Tibial nerve (tissue), 4 donors: ENCODE measurements around the gene PABPN1L. TPM values are rescaled to one million over a fixed set of nuclear protein-coding genes. Genes with fewer than 3 reads are reported as not detected.

ENCODE experiments used
- DNase-seq, 2 donors: peaks; one replicate each; pipeline ENCODE4 v3.0.0-alpha.2; 2019; ENCODE audit warnings: low spot score in 2 of 2
- H3K27ac ChIP-seq, 4 donors: fragments of 200-600 bp; sonication (generic) in 3 of 4; one replicate each; pipeline ENCODE4 v1.5.1; 2017 to 2019; ENCODE audit warnings: mild to moderate bottlenecking in 1 of 4
- H3K27me3 ChIP-seq, 2 donors: fragments of 200-600 bp; sonication (generic) in 1 of 2; one replicate each; pipeline versions ENCODE4 v1.5.1 to v1.6.0; 2017 to 2019
- H3K36me3 ChIP-seq, 3 donors: fragments of 200-600 bp; sonication (generic); one replicate each; pipeline ENCODE4 v1.5.1; 2018 to 2019
- H3K4me1 ChIP-seq, 4 donors: fragments of 200-600 bp; sonication (generic) in 3 of 4; one replicate each; pipeline ENCODE4 v1.5.1; 2017 to 2019
- H3K4me3 ChIP-seq, 4 donors: fragments of 200-600 bp; sonication (generic) in 3 of 4; one replicate each; pipeline ENCODE4 v1.5.1; 2017 to 2019; ENCODE audit warnings: mild to moderate bottlenecking in 1 of 4, moderate library complexity in 1 of 4
- H3K9me3 ChIP-seq, 4 donors: fragments of 200-600 bp; sonication (generic) in 3 of 4; one replicate each; pipeline ENCODE4 v1.5.1; 2017 to 2019
- EP300 ChIP-seq, 2 donors: sonication (generic); formaldehyde crosslinking; IDR thresholded peaks; one replicate each; pipeline ENCODE4 v1.6.1; 2017; ENCODE audit warnings: antibody characterized with exemption in 2 of 2, mild to moderate bottlenecking in 1 of 2
- POLR2A ChIP-seq, 2 donors: fragments of 450-650 bp; IDR thresholded peaks; one replicate each; pipeline ENCODE4 v1.6.1; 2017; ENCODE audit warnings: antibody characterized with exemption in 2 of 2, mild to moderate bottlenecking in 2 of 2, moderate library complexity in 2 of 2
- WGBS, 2 donors: methylation state at CpG; one replicate each; pipeline ENCODE4 v1.1.5; 2018; 5-methylcytosine and 5-hydroxymethylcytosine counted together
- total RNA-seq, 4 donors: library from RNA; depleted of rRNA; stranded (reverse); fragments of >200 nt; gene quantifications; one replicate each; pipeline ENCODE4 v1.1.0, GENCODE V29; 2016
- TF ChIP-seq, protein P1 (sequence below), 5 experiments: fragments of 200-600 bp in 3 of 5; fragments of 450-650 bp in 2 of 5; sonication (generic) in 3 of 5; IDR thresholded peaks; one replicate each; pipeline ENCODE4 v1.5.1; 2016 to 2019; ENCODE audit warnings: antibody characterized with exemption in 5 of 5, mild to moderate bottlenecking in 3 of 5, moderate library complexity in 2 of 5

Gene PABPN1L
- total RNA-seq, 4 donors from 2014 or later = not detected

GRCh38 chr16:88859381-88860091 lies 6.9 kb downstream of the PABPN1L start:
- H3K36me3 ChIP-seq = peaks cover 3 to 54% (median 22%) of the 10 kb centered on the region in 3 donors
- H3K27ac ChIP-seq = no peak overlapping the region
- peaks cover 0 to 38% (median 23%) of the 10 kb centered on the region in 4 donors for H3K4me1 ChIP-seq
- no peak overlapping the region for H3K4me3 ChIP-seq
- TF ChIP-seq, protein P1, sequence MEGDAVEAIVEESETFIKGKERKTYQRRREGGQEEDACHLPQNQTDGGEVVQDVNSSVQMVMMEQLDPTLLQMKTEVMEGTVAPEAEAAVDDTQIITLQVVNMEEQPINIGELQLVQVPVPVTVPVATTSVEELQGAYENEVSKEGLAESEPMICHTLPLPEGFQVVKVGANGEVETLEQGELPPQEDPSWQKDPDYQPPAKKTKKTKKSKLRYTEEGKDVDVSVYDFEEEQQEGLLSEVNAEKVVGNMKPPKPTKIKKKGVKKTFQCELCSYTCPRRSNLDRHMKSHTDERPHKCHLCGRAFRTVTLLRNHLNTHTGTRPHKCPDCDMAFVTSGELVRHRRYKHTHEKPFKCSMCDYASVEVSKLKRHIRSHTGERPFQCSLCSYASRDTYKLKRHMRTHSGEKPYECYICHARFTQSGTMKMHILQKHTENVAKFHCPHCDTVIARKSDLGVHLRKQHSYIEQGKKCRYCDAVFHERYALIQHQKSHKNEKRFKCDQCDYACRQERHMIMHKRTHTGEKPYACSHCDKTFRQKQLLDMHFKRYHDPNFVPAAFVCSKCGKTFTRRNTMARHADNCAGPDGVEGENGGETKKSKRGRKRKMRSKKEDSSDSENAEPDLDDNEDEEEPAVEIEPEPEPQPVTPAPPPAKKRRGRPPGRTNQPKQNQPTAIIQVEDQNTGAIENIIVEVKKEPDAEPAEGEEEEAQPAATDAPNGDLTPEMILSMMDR (IDR thresholded peaks at IDR 0.05) = no peak
- no peak for TF ChIP-seq EP300 (IDR thresholded peaks at IDR 0.05)
- no peak for TF ChIP-seq POLR2A (IDR thresholded peaks at IDR 0.05)
- H3K27me3 ChIP-seq = no peaks in the 10 kb centered on the region
- 86 to 88% methylated on average over 20 of the region's 20 CpGs for WGBS, 2 donors
- no peak for DNase-seq
- no peaks in the 10 kb centered on the region for H3K9me3 ChIP-seq

- Histone ChIP-seq H3K36me3 (peaks cover 3 to 48% (median 22%) of the 10 kb centered on the region in 3 donors), H3K4me1 (peaks cover 0 to 52% (median 23%) of the 10 kb centered on the region in 4 donors), H3K27me3 (no peaks in the 10 kb centered on the region), H3K9me3 (no peaks in the 10 kb centered on the region), H3K27ac (peak overlapping the region; percentile 64 to 92 (median 84)), H3K4me3 (peak overlapping the region; percentile 75 to 100 (median 86))
- WGBS, 2 donors = 14 to 15% methylated on average over 12 of the region's 12 CpGs
- DNase-seq = peak; percentile 30 to 73
- TF ChIP-seq EP300 (IDR thresholded peaks at IDR 0.05) = no peak
- TF ChIP-seq, protein P1 (IDR thresholded peaks at IDR 0.05) = peak; percentile 35 to 61 (median 53)
Measured at GRCh38 chr16:88857728-88858339, 8.6 kb downstream of the PABPN1L start.

- H3K9me3 ChIP-seq = no peaks in the 10 kb centered on the region
- peak; percentile 54 to 83 for TF ChIP-seq POLR2A (IDR thresholded peaks at IDR 0.05)
- TF ChIP-seq EP300 (IDR thresholded peaks at IDR 0.05) = peak; percentile 70 to 94
- TF ChIP-seq, protein P1 (IDR thresholded peaks at IDR 0.05) = peak in 1 of 5 experiments; percentile 22
- H3K36me3 ChIP-seq = peaks cover 3 to 41% (median 22%) of the 10 kb centered on the region in 3 donors
- no peaks in the 10 kb centered on the region for H3K27me3 ChIP-seq
- H3K4me1 ChIP-seq = peaks cover 0 to 52% (median 23%) of the 10 kb centered on the region in 4 donors
- H3K27ac ChIP-seq = peak within 1 kb of the TSS; percentile 64 to 92 (median 84)
- H3K4me3 ChIP-seq = peak within 1 kb of the TSS; percentile 75 to 100 (median 86)
- peak; percentile 100 for DNase-seq
- WGBS, 2 donors = 0 to 1% methylated on average over 40 to 64 of the region's 87 CpGs
Measured at GRCh38 chr16:88856828-88857727, 9.4 kb downstream of the PABPN1L start, which contains the start of the genes GALNS and TRAPPC2L. Gene GALNS (minus strand): TSS chr16:88856947. CDS start chr16:88856877, 70 bp downstream. Gene TRAPPC2L (plus strand): TSS chr16:88857127. CDS start chr16:88857151, 24 bp downstream.

- no peaks in the 10 kb centered on the region for H3K9me3 ChIP-seq
- H3K36me3 ChIP-seq = peaks cover 3 to 40% (median 16%) of the 10 kb centered on the region in 3 donors
- WGBS, 2 donors = 0 to 17% methylated on average over 6 to 15 of the region's 53 CpGs
- H3K4me1 ChIP-seq = peaks cover 0 to 52% (median 23%) of the 10 kb centered on the region in 4 donors
- TF ChIP-seq POLR2A (IDR thresholded peaks at IDR 0.05) = no peak
- TF ChIP-seq, protein P1 (IDR thresholded peaks at IDR 0.05) = no peak
- no peak for TF ChIP-seq EP300 (IDR thresholded peaks at IDR 0.05)
- H3K27ac ChIP-seq = peak overlapping the region; percentile 64 to 92 (median 84)
- no peaks in the 10 kb centered on the region for H3K27me3 ChIP-seq
- no peak for DNase-seq
- H3K4me3 ChIP-seq = peak overlapping the region; percentile 58 to 100 (median 78)
Measured at GRCh38 chr16:88856122-88856827, 10.2 kb downstream of the PABPN1L start.
